Esophagus muscularis mucosa (tissue), 3 donors: ENCODE results near the gene HSD3B1.

ENCODE experiments used
- CTCF ChIP-seq, 3 experiments: fragments of 200-600 bp in 2 of 3; fragments of 450-650 bp in 1 of 3; sonication (generic) in 2 of 3; IDR thresholded peaks; one replicate each; pipeline ENCODE4 v1.5.1; 2017 to 2019; ENCODE audit warnings: antibody characterized with exemption in 3 of 3, mild to moderate bottlenecking in 2 of 3, moderate library complexity in 1 of 3
- POLR2A ChIP-seq: fragments of 450-650 bp; IDR thresholded peaks from one replicate; pipeline ENCODE4 v1.6.1; 2017; ENCODE audit warnings: antibody characterized with exemption, moderate library complexity, mild to moderate bottlenecking, low read depth
- POLR2AphosphoS5 ChIP-seq, 2 donors: sonication (generic); formaldehyde crosslinking; IDR thresholded peaks; one replicate each; pipeline ENCODE4 v1.6.1; 2017; ENCODE audit warnings: antibody characterized with exemption in 2 of 2

GRCh38 chr1:119551218-119551617 lies 44.2 kb downstream of the HSD3B1 start:
- TF ChIP-seq CTCF (IDR thresholded peaks at IDR 0.05): no peak
- TF ChIP-seq POLR2A: no peak
- TF ChIP-seq POLR2AphosphoS5 (IDR thresholded peaks at IDR 0.05): no peak
